HG02884 (cell line): ENCODE results near the gene HBEGF.

ENCODE experiments used
- ATAC-seq: cut with Tn5 transposase; IDR thresholded peaks from one replicate; pipeline ENCODE4 v1.9.1; 2021; ENCODE audit warnings: mild to moderate bottlenecking, moderate library complexity; ENCODE audit not compliant: unreplicated experiment

Gene HBEGF

DNA sequence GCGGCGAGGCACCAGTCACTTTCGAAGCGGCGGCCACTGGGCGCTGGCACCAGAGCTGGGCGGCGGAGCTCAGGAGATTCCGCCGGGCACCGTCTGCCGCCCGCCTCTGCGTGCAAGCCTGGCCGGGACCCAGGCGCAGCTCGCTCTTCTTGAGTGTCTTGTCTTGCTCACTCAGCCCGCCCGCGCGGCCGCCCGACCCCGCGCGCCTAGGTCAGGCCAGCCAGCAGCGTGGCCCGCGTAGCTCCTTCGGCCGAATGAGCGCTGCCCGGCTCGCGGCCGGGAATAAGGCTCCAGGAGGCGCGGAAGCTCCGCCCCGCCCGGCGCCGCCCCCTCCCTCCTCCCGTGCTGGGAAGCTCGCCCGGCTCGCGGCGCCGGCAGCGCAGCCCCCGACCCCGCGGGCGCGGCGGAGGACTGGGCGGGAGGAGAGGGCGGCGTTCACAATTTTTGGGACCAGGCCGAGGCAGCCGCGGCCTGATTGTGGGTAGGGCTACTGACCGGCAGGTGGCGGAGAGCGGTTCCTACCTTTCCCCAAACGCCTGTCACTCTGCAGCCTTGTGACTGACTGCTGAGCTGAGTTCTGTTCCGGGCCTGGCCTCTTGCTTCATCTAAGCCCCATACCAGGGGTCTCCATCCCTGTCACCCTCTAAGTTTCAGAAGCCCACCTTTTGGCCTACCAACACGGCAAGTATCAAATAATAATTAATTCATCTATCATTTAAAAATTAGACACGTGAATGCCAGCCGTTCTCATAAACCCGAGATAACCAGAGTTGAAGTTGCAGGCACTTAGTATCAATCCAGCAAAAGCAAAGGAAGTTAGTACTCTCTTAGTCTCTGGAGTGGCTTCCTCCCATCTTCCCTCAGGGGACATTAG, at the start of gene HBEGF:
HBEGF (minus strand) TSS at position 256 of the 874 bp plus-strand sequence. CDS start 275 bp downstream, outside the sequence.
- ATAC-seq, result peak; percentile 83

DNA sequence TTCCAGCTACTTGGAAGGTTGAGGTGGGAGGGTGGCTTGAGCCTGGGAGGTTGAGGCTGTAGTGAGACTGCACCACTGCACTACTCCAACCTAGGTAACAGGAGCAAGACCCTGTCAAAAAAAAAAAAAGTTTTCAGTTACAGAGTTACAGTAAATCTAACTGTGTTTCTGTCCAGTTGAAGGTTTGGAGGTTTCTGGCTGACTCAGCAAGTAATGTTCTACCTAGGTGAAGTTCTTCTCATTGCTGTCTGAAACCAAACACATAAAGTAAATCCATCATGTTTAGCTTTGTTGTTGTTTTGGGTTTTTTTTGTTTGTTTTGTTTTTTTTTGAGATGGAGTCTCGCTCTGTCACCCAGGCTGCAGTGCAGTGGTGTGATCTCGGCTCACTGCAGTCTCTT, 47.3 kb upstream of the HBEGF start:
- ATAC-seq, result no peak

GRCh38 chr5:140391732-140392131, 45.3 kb upstream of the HBEGF start:
- ATAC-seq, result no peak

DNA sequence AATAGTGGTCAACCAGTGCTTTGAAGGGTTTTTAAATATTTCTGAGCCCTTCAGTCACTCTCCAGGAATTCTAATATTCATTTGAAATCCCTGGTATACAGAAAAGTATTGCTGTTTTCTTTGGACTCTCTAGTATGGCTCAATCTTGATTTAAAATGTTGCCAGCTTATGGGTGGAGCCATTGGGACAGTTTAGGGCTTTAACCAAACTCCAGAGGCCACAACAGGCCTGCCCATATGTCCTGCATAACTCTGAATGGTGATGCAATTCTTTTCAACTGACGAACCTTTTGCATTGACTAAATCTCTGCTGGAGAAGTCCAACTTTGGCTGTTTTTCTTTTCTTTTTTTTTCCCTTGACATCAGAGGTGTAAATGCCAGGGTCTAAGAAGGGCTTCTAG, 44.9 kb upstream of the HBEGF start:
- ATAC-seq, result no peak

- ATAC-seq, result no peak
Observed at GRCh38 chr5:140388052-140388451, 41.6 kb upstream of the HBEGF start.

DNA sequence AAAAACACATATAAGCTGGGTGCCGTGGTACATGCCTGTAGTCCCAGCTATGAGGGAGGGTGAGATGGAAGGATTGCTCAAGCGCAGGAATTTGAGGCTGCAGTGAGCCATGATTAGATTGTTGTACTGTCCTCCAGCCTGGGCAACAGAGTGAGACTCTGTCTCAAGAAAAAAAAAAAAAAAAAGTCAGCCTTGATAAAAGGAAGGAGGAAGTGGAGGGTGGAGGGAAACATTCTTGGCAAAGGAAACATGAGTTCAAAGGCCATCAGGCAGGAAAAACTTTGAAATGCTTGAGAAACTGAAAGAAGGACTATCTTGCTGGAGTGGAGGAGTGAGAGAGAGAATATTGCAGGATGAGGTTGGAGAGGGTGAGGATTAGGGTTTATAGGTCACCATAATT, 36.9 kb upstream of the HBEGF start:
- ATAC-seq, result no peak

- no peak for ATAC-seq
Observed at GRCh38 chr5:140382866-140383265, 36.5 kb upstream of the HBEGF start.

DNA sequence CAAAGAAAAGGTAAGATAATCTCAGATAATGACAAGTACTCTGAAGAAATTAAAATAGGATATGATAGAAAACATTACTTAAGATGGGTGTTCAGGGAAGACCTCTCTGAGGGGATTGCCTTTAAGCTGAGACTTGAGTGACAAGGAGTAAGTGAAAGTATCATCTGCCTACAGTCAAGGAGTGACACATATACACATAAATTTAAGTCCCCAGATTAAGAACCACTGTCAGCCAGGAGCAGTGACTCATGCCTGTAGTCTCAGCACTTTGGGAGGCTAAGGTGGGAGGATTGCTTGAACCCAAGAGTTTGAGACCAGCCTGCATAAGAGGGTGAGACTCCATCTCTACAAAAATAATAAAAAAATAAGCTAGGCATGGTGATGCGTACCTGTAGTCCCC, 35.6 kb upstream of the HBEGF start:
- no peak for ATAC-seq

- ATAC-seq, result no peak
Observed at GRCh38 chr5:140381351-140381750, 34.9 kb upstream of the HBEGF start.

- ATAC-seq, result no peak
Observed at GRCh38 chr5:140372971-140373487, 26.6 kb upstream of the HBEGF start.

DNA sequence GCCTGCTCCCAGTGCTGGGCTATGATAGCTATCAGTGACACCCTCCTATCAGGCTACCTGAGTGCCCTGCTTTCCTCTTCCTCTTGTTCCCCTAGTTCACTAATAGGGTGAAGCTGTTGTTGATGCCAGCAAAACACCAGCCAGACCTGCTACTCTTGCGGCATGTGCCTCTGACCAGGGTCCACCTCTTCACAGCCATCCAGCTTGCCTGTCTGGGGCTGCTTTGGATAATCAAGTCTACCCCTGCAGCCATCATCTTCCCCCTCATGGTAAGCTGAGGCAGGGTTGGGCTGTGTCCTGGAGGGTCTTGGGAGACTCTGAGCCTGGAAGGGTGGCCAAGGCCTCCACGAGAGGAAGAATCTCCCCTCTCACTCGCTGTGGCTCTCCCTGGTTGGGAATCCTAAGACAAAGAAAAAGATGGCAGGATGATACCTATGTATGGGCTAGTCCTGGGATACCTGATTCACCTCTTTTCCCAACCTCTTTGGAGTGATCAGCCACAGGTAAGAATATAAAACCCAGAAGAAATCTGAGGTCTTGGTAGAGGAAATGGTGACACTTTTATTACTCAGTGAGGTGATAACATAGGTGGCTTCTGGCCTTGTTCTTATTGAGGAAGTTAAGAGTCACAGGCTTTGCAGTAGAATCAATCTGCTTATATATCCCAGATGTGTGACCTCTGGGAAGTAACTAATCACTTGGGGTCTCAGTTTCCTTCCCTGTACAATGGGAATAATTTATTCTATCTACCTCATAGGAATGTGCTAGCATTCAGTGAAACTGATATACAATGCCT, 25.2 kb upstream of the HBEGF start:
- ATAC-seq, result no peak

- ATAC-seq, result no peak
Observed at GRCh38 chr5:140367256-140368013, 21.0 kb upstream of the HBEGF start.

GRCh38 chr5:140366589-140367255, 20.3 kb upstream of the HBEGF start:
- ATAC-seq, result no peak

DNA sequence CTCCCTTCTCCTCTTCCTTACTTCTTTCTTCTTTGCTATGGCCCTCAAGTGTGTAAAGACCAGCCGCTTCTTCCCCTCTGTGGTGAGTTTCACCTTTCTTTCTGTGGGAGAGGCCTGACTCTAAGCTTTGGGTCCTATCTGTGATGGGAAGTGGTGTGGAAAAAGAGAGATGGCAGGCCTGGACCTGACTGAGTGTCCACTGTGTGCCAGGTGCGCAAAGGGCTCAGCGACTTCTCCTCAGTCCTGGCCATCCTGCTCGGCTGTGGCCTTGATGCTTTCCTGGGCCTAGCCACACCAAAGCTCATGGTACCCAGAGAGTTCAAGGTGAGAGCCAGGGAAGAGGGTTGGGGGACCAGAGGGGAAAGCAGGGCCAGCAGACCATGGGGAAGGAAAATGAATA, 19.5 kb upstream of the HBEGF start:
- no peak for ATAC-seq

DNA sequence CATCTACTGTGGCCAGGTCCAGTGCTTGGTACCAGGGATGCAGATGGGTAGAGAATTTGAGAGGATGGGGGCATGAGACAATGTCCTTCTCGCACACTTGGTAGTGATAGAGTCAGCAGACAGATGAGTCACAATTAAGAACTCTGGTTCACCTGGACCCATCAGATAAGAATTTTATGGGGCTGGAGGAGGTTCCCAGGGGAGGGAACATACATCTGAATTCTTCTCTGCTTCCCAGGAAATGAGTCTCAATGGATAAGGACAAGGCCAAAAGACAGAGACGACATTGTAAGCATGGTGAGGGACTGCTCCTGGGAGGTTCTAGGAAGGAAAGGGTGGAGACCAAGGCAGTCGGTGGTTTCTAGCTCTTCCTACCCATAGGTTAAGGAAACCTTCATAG, 18.9 kb upstream of the HBEGF start:
- ATAC-seq, result no peak

GRCh38 chr5:140364472-140364765, 18.0 kb upstream of the HBEGF start:
- no peak for ATAC-seq

GRCh38 chr5:140363631-140364471, 17.4 kb upstream of the HBEGF start:
- ATAC-seq, result no peak

GRCh38 chr5:140362875-140363630, 16.6 kb upstream of the HBEGF start:
- peak; percentile 92 for ATAC-seq

DNA sequence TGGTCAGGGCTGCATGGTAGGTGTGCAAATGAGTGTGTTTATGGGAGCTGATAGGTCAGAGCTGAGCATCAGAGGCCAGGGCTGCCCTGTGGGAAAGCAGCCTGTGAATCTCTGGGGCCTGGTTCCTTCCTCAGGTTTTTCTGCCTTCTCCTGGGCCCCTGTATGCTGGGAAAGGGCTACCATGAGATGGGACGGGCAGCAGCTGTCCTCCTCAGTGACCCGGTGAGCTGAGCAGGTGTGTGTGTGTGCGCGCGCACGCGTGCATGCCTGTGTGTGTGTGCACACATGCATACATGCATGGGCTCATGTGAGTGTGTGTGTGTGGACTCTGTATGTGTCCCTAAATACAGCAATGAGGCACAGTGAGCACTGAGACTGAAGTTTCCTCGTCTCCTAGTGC, 15.9 kb upstream of the HBEGF start:
- ATAC-seq, result no peak
